ENCODE data around the gene ARMC7. TPM values are rescaled to one million over a fixed set of nuclear protein-coding genes. Genes with fewer than 3 reads are reported as not detected.

The ARMC7 gene
- total and polyA plus RNA-seq, 2 of the 13 experiments (the other 11 are each of a cell fraction or from before 2014, with no cell fraction given) = 3.9 to 4.2 TPM

DNA sequence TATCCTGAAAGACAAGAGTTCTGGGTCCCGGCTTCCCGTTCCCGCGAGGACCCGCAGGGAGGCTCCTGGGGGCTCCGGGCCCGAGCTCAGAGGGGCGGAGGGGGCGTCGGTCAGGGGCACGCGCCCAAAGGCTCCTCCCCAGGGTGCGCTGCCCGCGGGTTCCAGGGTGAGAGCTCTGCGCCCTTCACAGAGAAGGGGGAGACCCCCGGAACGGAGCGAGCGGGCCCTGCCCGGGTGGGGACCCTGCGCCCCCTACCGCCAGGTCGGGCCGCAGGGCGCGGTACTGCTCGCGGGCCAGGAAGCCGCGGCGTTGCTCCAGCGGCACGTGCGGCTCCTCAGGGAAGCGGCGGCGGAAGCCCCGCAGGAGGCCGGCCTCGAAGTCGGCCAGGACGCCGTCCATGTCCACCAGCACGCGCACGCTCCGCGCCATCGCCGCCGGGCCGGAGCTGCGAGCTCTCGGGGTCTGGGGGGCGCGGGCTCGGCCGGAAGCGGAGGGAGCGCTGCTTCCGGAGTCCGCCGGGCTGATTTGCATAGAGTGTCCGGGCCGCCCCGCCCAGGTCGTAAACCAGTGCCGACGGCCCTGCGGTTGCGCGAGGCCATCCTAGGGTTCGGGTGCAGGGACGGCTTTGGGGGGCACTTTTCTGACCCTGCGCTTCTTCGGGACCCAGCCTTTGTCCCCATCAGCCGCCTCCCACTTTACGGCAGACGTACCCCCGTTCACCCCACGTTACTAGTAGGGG is 21.7 kb downstream of the ARMC7 start, which contains the start of gene NT5C (continued):
- TF ChIP-seq ZBTB33 (CRISPR knock-in tag; IDR thresholded peaks at IDR 0.05) = no peak
- TF ChIP-seq KLF6 (CRISPR knock-in tag; IDR thresholded peaks at IDR 0.05) = peak; percentile 91
- TF ChIP-seq MIER3 (CRISPR knock-in tag; IDR thresholded peaks at IDR 0.05; ENCODE audit: borderline replicate concordance) = no peak
- TF ChIP-seq, protein P1, sequence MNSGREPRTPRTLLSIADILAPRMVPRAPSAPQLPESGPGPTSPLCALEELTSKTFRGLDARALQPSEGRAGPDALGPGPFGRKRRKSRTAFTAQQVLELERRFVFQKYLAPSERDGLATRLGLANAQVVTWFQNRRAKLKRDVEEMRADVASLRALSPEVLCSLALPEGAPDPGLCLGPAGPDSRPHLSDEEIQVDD (CRISPR knock-in tag; IDR thresholded peaks at IDR 0.05; ENCODE audit: borderline replicate concordance) = peak; percentile 84
- no peak for TF ChIP-seq ZNF615 (CRISPR knock-in tag; IDR thresholded peaks at IDR 0.05; ENCODE audit: borderline replicate concordance)
- no peak; the same call in 1 of the 2 replicates for TF ChIP-seq CBX5 (CRISPR knock-in tag; IDR thresholded peaks at IDR 0.05; ENCODE audit: borderline replicate concordance)
- TF ChIP-seq PRDM15 (CRISPR knock-in tag; IDR thresholded peaks at IDR 0.05) = no peak
- TF ChIP-seq CBFB (CRISPR knock-in tag; IDR thresholded peaks at IDR 0.05) = peak; percentile 70
- TF ChIP-seq, protein P2, sequence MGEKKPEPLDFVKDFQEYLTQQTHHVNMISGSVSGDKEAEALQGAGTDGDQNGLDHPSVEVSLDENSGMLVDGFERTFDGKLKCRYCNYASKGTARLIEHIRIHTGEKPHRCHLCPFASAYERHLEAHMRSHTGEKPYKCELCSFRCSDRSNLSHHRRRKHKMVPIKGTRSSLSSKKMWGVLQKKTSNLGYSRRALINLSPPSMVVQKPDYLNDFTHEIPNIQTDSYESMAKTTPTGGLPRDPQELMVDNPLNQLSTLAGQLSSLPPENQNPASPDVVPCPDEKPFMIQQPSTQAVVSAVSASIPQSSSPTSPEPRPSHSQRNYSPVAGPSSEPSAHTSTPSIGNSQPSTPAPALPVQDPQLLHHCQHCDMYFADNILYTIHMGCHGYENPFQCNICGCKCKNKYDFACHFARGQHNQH (CRISPR knock-in tag; IDR thresholded peaks at IDR 0.05) = peak; percentile 61; the same call in 1 of the 2 replicates
- peak; percentile 56; the same call in 1 of the 2 replicates for TF ChIP-seq TFE3 (CRISPR knock-in tag; IDR thresholded peaks at IDR 0.05)
- TF ChIP-seq, protein P3, sequence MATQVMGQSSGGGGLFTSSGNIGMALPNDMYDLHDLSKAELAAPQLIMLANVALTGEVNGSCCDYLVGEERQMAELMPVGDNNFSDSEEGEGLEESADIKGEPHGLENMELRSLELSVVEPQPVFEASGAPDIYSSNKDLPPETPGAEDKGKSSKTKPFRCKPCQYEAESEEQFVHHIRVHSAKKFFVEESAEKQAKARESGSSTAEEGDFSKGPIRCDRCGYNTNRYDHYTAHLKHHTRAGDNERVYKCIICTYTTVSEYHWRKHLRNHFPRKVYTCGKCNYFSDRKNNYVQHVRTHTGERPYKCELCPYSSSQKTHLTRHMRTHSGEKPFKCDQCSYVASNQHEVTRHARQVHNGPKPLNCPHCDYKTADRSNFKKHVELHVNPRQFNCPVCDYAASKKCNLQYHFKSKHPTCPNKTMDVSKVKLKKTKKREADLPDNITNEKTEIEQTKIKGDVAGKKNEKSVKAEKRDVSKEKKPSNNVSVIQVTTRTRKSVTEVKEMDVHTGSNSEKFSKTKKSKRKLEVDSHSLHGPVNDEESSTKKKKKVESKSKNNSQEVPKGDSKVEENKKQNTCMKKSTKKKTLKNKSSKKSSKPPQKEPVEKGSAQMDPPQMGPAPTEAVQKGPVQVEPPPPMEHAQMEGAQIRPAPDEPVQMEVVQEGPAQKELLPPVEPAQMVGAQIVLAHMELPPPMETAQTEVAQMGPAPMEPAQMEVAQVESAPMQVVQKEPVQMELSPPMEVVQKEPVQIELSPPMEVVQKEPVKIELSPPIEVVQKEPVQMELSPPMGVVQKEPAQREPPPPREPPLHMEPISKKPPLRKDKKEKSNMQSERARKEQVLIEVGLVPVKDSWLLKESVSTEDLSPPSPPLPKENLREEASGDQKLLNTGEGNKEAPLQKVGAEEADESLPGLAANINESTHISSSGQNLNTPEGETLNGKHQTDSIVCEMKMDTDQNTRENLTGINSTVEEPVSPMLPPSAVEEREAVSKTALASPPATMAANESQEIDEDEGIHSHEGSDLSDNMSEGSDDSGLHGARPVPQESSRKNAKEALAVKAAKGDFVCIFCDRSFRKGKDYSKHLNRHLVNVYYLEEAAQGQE (IDR thresholded peaks at IDR 0.05; ENCODE audit: borderline replicate concordance in 1 of 2, low read depth in 1 of 2, low read length in 2 of 2) = no peak
- no peak for TF ChIP-seq BRCA1 (CRISPR knock-in tag; IDR thresholded peaks at IDR 0.05)
- TF ChIP-seq ZNF563 (CRISPR knock-in tag; IDR thresholded peaks at IDR 0.05) = peak; percentile 92
- TF ChIP-seq ZNF12 (CRISPR knock-in tag; IDR thresholded peaks at IDR 0.05) = no peak
